ENCODE results near the gene PIK3CB.
"Not testable (repeated sequence)": the region's sequence is repeated elsewhere in the genome, so short reads cannot be mapped to it uniquely, and the experiment has no call there.

The PIK3CB gene

GRCh38 chr3:138849222-138849940 is 14.7 kb upstream of the PIK3CB start (continued):
- TF ChIP-seq PATZ1 (tag by site-specific recombination; IDR thresholded peaks at IDR 0.05), result no peak

- Histone ChIP-seq H3K4me3 (ENCODE audit: low read depth, low read length) (no peak overlapping the region), H3K36me3 (ENCODE audit: control insufficient read depth in 2 of 2, insufficient read depth in 1 of 2, low read length in 2 of 2) (no peaks in the 10 kb centered on the region), H3K9me3 (ENCODE audit: control insufficient read depth, insufficient read depth, low read depth, low read length) (no peaks in the 10 kb centered on the region), H3K27ac (ENCODE audit: extremely low read depth, low read depth, low read length) (no peak overlapping the region), H3K4me1 (ENCODE audit: control insufficient read depth, insufficient read depth, low read length) (no peaks in the 10 kb centered on the region)
- POLR2A ChIA-PET, result interaction anchor here (0.6 to 1.8 kb wide), 3 partner anchors 14 to 528 kb away, joined by 3 to 5 read pairs (median 4); no protein-coding TSS in a partner anchor
- CTCF ChIA-PET, result interaction anchor here (0.7 kb wide), 2 partner anchors 64 to 1175 kb away, joined by 3 to 4 read pairs; no protein-coding TSS in a partner anchor
- TF ChIP-seq ZNF626 (tag by site-specific recombination; IDR thresholded peaks at IDR 0.05) (no peak), ZNF37A (tag by site-specific recombination; IDR thresholded peaks at IDR 0.05) (no peak), KLF8 (tag by site-specific recombination; IDR thresholded peaks at IDR 0.05) (no peak), ZNF518A (tag by site-specific recombination; conservative IDR thresholded peaks at IDR 0.05; ENCODE audit: low read depth) (no peak), ZSCAN18 (tag by site-specific recombination; IDR thresholded peaks at IDR 0.05) (no peak), ZBTB17 (tag by site-specific recombination; IDR thresholded peaks at IDR 0.05) (no peak), ZNF529 (tag by site-specific recombination; IDR thresholded peaks at IDR 0.05; ENCODE audit: insufficient replicate concordance) (no peak), GLIS2 (tag by site-specific recombination; IDR thresholded peaks at IDR 0.05) (no peak), ZNF274 (IDR thresholded peaks at IDR 0.05; ENCODE audit: low read length) (no peak), ZNF274 (tag by site-specific recombination; IDR thresholded peaks at IDR 0.05; ENCODE audit: borderline replicate concordance) (no peak), ZNF175 (tag by site-specific recombination; IDR thresholded peaks at IDR 0.05) (no peak), PBX3 (CRISPR knock-in tag; IDR thresholded peaks at IDR 0.05) (no peak), ZNF184 (tag by site-specific recombination; IDR thresholded peaks at IDR 0.05) (no peak), ZNF488 (tag by site-specific recombination; IDR thresholded peaks at IDR 0.05) (no peak), PRDM1 (tag by site-specific recombination; IDR thresholded peaks at IDR 0.05) (no peak), ZNF530 (tag by site-specific recombination; IDR thresholded peaks at IDR 0.05; ENCODE audit: low read depth) (no peak), ZNF433 (tag by site-specific recombination; IDR thresholded peaks at IDR 0.05; ENCODE audit: low read depth) (no peak), ZBTB10 (tag by site-specific recombination; IDR thresholded peaks at IDR 0.05) (no peak), YY2 (tag by site-specific recombination; IDR thresholded peaks at IDR 0.05) (no peak)
These were observed 14.0 kb upstream of the PIK3CB start for GRCh38 chr3:138848696-138849095.

GRCh38 chr3:138846824-138847223 is 12.1 kb upstream of the PIK3CB start:
- H3K4me3 ChIP-seq (ENCODE audit: low read depth, low read length); H3K4me1 ChIP-seq (ENCODE audit: control insufficient read depth, insufficient read depth, low read length); CTCF ChIA-PET; H3K27ac ChIP-seq (ENCODE audit: extremely low read depth, low read depth, low read length); POLR2A ChIA-PET; H3K9me3 ChIP-seq (ENCODE audit: control insufficient read depth, insufficient read depth, low read depth, low read length); H3K36me3 ChIP-seq (ENCODE audit: control insufficient read depth in 2 of 2, insufficient read depth in 1 of 2, low read length in 2 of 2): not testable (repeated sequence)

Data from HEK293 (cell line).